Kidney epithelial cell (primary cell): ENCODE data around the gene GALR3. TPM values are rescaled to one million over a fixed set of nuclear protein-coding genes. Genes with fewer than 3 reads are reported as not detected.

Experiments used
- DNase-seq: peaks from one replicate; pipeline ENCODE4 v3.0.0-alpha.2; 2010; ENCODE audit warnings: low read depth
- H3K27me3 ChIP-seq: 2 replicates; pipeline ENCODE4 v1.6.0; 2011; ENCODE audit warnings: low read length; ENCODE audit not compliant: control insufficient read depth, insufficient read depth
- H3K36me3 ChIP-seq: 2 replicates; pipeline ENCODE4 v1.5.1; 2011; ENCODE audit warnings: low read length; ENCODE audit not compliant: control insufficient read depth, insufficient read depth
- H3K4me3 ChIP-seq: 2 replicates; pipeline ENCODE4 v1.5.1; 2011; ENCODE audit warnings: low read depth, mild to moderate bottlenecking, control low read depth, low read length
- total RNA-seq: library from RNA; depleted of rRNA; stranded (reverse); fragments of >200 nt; gene quantifications from 2 replicates; pipeline ENCODE4 v1.2.3, GENCODE V29; 2015
- TF ChIP-seq, protein P1 (sequence below): IDR thresholded peaks from 2 replicates; pipeline ENCODE4 v1.5.1; 2011; ENCODE audit warnings: mild to moderate bottlenecking, moderate library complexity, low read length, control low read depth, inconsistent platforms; ENCODE audit not compliant: insufficient read depth, poor library complexity, severe bottlenecking

Gene GALR3
- total RNA-seq, 1 donor from 2014 or later = not detected

DNA sequence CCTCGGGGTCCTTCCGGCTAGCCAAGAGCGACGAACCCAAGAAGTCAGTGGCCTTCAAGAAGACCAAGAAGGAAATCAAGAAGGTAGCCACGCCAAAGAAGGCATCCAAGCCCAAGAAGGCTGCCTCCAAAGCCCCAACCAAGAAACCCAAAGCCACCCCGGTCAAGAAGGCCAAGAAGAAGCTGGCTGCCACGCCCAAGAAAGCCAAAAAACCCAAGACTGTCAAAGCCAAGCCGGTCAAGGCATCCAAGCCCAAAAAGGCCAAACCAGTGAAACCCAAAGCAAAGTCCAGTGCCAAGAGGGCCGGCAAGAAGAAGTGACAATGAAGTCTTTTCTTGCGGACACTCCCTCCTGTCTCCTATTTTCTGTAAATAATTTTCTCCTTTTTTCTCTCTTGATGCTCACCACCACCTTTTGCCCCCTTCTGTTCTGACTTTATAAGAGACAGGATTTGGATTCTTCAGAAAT lies 17.3 kb upstream of the GALR3 start:
- no peaks in the 10 kb centered on the region for H3K36me3 ChIP-seq
- H3K27me3 ChIP-seq = peaks cover 5% of the 10 kb centered on the region
- H3K4me3 ChIP-seq = peak overlapping the region; percentile 26
- TF ChIP-seq, protein P1, sequence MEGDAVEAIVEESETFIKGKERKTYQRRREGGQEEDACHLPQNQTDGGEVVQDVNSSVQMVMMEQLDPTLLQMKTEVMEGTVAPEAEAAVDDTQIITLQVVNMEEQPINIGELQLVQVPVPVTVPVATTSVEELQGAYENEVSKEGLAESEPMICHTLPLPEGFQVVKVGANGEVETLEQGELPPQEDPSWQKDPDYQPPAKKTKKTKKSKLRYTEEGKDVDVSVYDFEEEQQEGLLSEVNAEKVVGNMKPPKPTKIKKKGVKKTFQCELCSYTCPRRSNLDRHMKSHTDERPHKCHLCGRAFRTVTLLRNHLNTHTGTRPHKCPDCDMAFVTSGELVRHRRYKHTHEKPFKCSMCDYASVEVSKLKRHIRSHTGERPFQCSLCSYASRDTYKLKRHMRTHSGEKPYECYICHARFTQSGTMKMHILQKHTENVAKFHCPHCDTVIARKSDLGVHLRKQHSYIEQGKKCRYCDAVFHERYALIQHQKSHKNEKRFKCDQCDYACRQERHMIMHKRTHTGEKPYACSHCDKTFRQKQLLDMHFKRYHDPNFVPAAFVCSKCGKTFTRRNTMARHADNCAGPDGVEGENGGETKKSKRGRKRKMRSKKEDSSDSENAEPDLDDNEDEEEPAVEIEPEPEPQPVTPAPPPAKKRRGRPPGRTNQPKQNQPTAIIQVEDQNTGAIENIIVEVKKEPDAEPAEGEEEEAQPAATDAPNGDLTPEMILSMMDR = no peak
- no peak for DNase-seq

DNA sequence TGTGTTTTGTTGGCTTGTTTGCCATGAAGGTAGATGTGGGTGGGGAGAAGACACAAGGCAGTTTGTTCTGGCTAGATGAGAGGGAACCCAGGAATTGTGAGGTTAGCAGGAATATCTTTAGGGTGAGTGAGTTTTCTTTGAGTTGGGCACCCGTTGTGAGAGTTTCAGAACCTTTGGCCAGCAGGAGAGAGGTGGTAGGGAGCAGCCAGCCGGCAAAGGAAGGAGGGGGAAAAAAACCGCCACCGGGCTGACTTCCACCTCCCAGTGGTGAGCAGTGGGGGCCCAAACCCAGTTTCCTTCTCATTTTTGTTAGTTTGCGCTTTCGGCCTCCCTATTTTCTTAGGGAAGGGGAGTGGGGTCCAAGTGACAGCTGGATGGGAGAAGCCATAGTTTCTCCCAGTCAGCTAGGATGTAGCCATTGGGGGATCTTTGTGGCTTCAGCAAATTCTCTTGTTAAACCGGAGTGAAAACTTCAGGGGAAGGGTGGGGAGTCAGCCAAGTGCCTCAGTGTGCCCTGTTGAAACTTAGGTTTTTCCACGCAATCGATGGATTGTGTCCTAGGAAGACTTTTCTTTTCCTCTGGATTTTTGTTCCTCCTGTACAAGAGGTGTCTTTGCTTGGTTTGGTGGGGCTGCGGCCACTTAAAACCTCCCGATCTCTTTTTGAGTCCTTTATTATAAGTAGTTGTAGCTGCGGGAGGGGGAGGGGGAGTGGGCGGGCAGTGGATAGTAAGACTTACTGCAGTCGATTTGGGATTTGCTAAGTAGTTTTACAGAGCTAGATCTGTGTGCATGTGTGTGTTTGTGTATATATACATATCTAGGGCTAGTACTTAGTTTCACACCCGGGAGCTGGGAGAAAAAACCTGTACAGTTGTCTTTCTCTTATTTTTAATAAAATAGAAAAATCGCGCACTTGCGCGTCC lies 16.5 kb upstream of the GALR3 start:
- no peak for DNase-seq
- TF ChIP-seq, protein P1 = no peak

DNA sequence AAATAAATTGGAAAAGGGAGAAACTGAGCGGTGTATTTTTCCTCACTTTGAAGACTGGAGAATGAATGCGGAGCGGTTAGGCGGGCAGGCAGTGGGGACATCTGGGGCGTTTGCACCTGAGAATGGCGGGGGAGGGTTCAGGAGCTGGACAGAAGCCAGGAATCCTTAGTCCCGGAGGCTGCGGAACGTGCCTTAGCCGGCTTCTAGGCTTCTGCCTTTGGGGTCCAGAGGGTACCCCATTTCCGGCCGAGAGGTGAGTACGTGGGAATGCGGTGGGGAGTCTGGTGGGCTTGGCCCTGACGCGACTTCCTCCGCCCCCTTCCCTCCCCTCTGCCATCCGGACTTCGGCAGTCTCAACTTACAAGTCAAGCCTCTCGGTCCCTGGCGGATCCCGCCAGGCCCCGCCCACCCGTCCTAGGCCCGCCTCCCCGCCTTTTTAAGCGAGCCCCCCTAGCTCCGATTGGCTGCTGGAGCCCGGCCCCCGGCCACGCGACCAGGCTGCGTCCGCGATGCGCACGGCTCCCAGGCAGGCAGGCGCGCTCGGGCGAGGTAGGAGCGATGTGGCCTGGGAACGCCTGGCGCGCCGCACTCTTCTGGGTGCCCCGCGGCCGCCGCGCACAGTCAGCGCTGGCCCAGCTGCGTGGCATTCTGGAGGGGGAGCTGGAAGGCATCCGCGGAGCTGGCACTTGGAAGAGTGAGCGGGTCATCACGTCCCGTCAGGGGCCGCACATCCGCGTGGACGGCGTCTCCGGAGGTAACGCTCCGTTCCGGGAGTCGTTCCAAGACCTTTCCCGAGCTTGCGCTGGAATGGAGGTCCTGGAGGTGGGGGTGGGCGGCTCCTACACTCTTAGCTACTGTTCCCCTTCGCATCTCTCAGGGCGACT lies 15.5 kb upstream of the GALR3 start, which contains the start of gene GCAT:
Gene GCAT, plus strand, starts transcription at position 525 of the 884 bp plus-strand sequence. Its CDS starts 34 bp downstream, at position 559.
- Histone ChIP-seq H3K36me3 (no peaks in the 10 kb centered on the region), H3K4me3 (peak within 1 kb of the TSS; percentile 70), H3K27me3 (peaks cover 5% of the 10 kb centered on the region)
- DNase-seq = peak; percentile 86
- TF ChIP-seq, protein P1 = no peak

More for the DNA sequence above, 16.5 kb upstream of the GALR3 start:
- peak overlapping the region; percentile 70 for H3K4me3 ChIP-seq
- no peaks in the 10 kb centered on the region for H3K36me3 ChIP-seq
- peaks cover 5% of the 10 kb centered on the region for H3K27me3 ChIP-seq

DNA sequence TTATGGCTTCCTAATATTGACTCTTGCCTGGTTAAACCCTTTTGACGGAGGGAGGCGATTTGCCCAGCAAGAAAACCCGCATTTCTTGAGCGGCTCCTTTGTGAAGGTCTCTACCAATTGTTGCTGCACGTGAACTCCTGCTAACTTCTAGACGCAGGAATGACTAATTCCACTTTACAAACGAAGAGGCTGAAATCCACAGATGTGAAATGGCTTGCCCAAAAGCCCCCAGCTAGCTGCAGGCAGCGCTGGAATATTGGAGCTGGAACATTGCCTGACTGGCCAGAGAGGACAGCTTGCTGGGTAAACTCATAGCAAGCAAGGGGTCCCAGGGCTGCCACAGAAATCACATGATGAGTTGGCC lies 14.9 kb upstream of the GALR3 start:
- no peaks in the 10 kb centered on the region for H3K36me3 ChIP-seq
- H3K27me3 ChIP-seq = peaks cover 5% of the 10 kb centered on the region
- TF ChIP-seq, protein P1 = no peak
- DNase-seq = no peak
- H3K4me3 ChIP-seq = peak overlapping the region; percentile 70

DNA sequence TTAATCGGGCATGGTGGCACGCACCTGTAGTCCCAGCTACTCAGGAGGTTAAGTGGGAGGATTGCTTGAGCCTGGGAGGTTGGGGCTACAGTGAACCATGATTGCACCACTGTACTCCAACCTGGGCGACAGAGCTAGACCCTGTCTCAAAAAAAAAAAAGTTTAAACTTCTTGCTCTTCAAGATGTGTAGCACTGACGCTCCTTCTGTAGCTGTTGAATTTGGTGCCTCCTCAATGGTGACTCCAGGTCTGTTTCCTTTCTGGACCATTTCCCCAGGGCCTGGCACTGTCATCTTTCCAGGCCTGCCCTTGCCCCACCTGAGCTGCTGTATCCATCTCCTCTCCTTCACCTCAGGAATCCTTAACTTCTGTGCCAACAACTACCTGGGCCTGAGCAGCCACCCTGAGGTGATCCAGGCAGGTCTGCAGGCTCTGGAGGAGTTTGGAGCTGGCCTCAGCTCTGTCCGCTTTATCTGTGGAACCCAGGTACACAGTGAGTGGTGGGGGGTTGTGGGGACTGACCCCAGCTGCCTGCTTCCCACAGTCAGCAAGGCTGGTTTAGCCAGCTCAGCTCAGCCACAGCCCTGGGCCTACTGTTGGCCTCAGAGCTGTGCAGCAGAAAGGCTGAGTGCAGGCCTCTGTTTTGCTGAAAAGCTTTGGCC lies 13.4 kb upstream of the GALR3 start:
- DNase-seq = no peak
- TF ChIP-seq, protein P1 = no peak
- Histone ChIP-seq H3K36me3 (no peaks in the 10 kb centered on the region), H3K27me3 (no peaks in the 10 kb centered on the region), H3K4me3 (no peak overlapping the region)
